OCI-LY1 (cell line): ENCODE measurements around the gene FBXO28.
A peak's percentile ranks its signal among the peaks of the same experiment; 100 is the strongest.

Experiments
- H2AFZ ChIP-seq: fragments of 200-600 bp; sonication (generic), shearing (Covaris generic); 2 replicates; pipeline ENCODE4 v1.6.0; 2014; ENCODE audit warnings: antibody characterized with exemption, mild to moderate bottlenecking, low read length
- H3F3A ChIP-seq: fragments of 200-600 bp; sonication (generic), shearing (Covaris generic); 2 replicates; pipeline ENCODE4 v1.6.0; 2014; ENCODE audit warnings: mild to moderate bottlenecking, antibody characterized with exemption, low read length, moderate library complexity; ENCODE audit not compliant: insufficient read depth
- H3K27ac ChIP-seq: fragments of 200-600 bp; sonication (generic); 2 replicates; pipeline ENCODE4 v1.5.1; 2014; ENCODE audit warnings: low read length, mixed run types, mild to moderate bottlenecking, low read depth; ENCODE audit not compliant: poor library complexity, severe bottlenecking
- H3K27me3 ChIP-seq: fragments of 200-600 bp; sonication (generic); 2 replicates; pipeline ENCODE4 v1.6.0; 2014; ENCODE audit warnings: antibody characterized with exemption, mild to moderate bottlenecking, low read length, moderate library complexity; ENCODE audit not compliant: insufficient read depth
- H3K36me3 ChIP-seq: fragments of 200-600 bp; sonication (generic); 2 replicates; pipeline ENCODE4 v1.6.1; 2014; ENCODE audit warnings: mild to moderate bottlenecking, antibody characterized with exemption, low read length, moderate library complexity, mixed read lengths; ENCODE audit not compliant: insufficient read depth
- H3K4me1 ChIP-seq: fragments of 200-600 bp; sonication (generic); 2 replicates; pipeline ENCODE4 v1.5.1; 2014; ENCODE audit warnings: mild to moderate bottlenecking, low read length, moderate library complexity; ENCODE audit not compliant: insufficient read depth, severe bottlenecking
- H3K4me2 ChIP-seq: fragments of 200-600 bp; sonication (generic), shearing (Covaris generic); 2 replicates; pipeline ENCODE4 v1.6.1; 2014; ENCODE audit warnings: low read length
- H3K4me3 ChIP-seq: fragments of 200-600 bp; sonication (generic); 2 replicates; pipeline ENCODE4 v1.5.1; 2014; ENCODE audit warnings: low read length, low read depth, mild to moderate bottlenecking, mixed read lengths; ENCODE audit not compliant: poor library complexity, severe bottlenecking
- H3K79me2 ChIP-seq: fragments of 200-600 bp; shearing (Covaris generic); 2 replicates; pipeline ENCODE4 v1.6.1; 2016; ENCODE audit warnings: mixed run types, low read length, mixed read lengths; ENCODE audit not compliant: insufficient read depth
- H3K9ac ChIP-seq: fragments of 200-600 bp; sonication (generic), shearing (Covaris generic); 2 replicates; pipeline ENCODE4 v1.6.1; 2014; ENCODE audit warnings: mild to moderate bottlenecking, low read length, mixed read lengths
- H3K9me2 ChIP-seq: fragments of 200-600 bp; sonication (generic), shearing (Covaris generic); 2 replicates; pipeline ENCODE4 v1.6.1; 2014; ENCODE audit warnings: low read depth, mild to moderate bottlenecking, low read length, mixed read lengths
- H3K9me3 ChIP-seq: fragments of 200-600 bp; shearing (Covaris generic); 2 replicates; pipeline ENCODE4 v1.6.1; 2014; ENCODE audit warnings: low read length, mixed read lengths
- H4K20me1 ChIP-seq: fragments of 200-600 bp; sonication (generic), shearing (Covaris generic); 2 replicates; pipeline ENCODE4 v1.6.0; 2016; ENCODE audit warnings: mild to moderate bottlenecking, low read length; ENCODE audit not compliant: insufficient read depth
- CTCF ChIP-seq: fragments of 200-600 bp; sonication (generic), shearing (Covaris generic); IDR thresholded peaks from 2 replicates; pipeline ENCODE4 v1.5.1; 2017; ENCODE audit warnings: mild to moderate bottlenecking, antibody characterized with exemption, low read length, moderate library complexity, mixed read lengths
- EZH2 ChIP-seq: fragments of 200-600 bp; sonication (generic), shearing (Covaris generic); IDR thresholded peaks from 2 replicates; pipeline ENCODE4 v1.8.0; 2017; ENCODE audit warnings: borderline replicate concordance, mixed run types, mild to moderate bottlenecking, antibody characterized with exemption, low read length, moderate library complexity, mixed read lengths

Gene FBXO28

DNA sequence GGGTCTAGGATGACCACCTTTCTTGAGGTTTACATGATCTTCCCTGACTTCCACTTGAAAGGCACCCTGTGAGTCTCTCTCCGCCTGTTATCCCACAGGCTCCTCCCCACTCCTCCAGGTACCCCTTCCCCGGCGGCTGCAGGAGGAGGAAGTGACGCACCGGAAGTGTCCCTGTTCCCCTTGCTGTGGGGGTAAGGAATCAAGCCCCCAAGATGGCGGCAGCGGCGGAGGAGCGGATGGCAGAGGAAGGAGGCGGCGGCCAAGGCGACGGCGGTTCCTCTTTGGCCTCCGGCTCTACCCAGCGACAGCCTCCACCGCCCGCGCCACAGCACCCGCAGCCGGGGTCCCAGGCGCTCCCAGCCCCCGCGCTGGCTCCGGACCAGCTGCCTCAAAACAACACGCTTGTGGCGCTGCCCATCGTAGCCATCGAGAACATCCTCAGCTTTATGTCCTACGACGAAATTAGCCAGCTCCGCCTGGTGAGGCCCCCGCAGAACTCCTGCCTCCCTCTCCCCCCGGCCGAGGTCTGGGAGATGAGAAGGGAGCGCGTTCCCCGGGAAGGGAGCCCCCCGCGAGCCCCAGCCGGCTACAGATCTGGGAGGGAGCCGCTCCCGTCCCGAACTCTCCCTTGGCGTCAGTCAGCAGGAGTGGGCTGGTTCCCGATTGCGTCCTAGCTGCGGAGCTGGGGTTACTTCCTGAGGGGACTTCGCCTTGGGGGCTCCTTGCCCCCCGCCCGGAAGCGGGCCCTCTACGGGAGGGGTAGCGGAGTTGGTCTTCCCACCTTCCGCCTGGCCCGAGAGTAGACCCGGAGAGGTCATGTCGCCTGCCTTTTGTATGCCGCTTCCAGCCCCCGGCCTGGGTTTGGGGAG, at the start of gene FBXO28:
FBXO28 (plus strand) TSS at position 194 of the 869 bp plus-strand sequence; CDS start at position 213, 19 bp downstream.
- H3K9ac ChIP-seq, result peak within 1 kb of the TSS; percentile 91
- peak within 1 kb of the TSS; percentile 58 for H2AFZ ChIP-seq
- H3K4me1 ChIP-seq, result peaks cover 32% of the 10 kb centered on the region
- no peaks in the 10 kb centered on the region for H3K9me3 ChIP-seq
- H3F3A ChIP-seq, result peaks cover 12% of the 10 kb centered on the region; the same call in 1 of the 2 replicates
- H3K4me3 ChIP-seq, result peak within 1 kb of the TSS; percentile 89
- TF ChIP-seq CTCF (no peak), EZH2 (no peak)
- H3K27me3 ChIP-seq, result no peaks in the 10 kb centered on the region
- H3K27ac ChIP-seq, result peak within 1 kb of the TSS; percentile 77
- no peaks in the 10 kb centered on the region for H3K36me3 ChIP-seq
- H4K20me1 ChIP-seq, result no peaks in the 10 kb centered on the region
- H3K4me2 ChIP-seq, result peak within 1 kb of the TSS; percentile 93
- no peaks in the 10 kb centered on the region for H3K9me2 ChIP-seq
- H3K79me2 ChIP-seq, result peaks cover 40% of the 10 kb centered on the region

- Histone ChIP-seq H3K27ac (no peak overlapping the region), H3F3A (no peaks in the 10 kb centered on the region), H3K9me3 (no peaks in the 10 kb centered on the region), H3K36me3 (no peaks in the 10 kb centered on the region), H2AFZ (no peak overlapping the region), H3K27me3 (no peaks in the 10 kb centered on the region), H3K9ac (no peak overlapping the region), H3K4me2 (no peak overlapping the region), H3K79me2 (no peaks in the 10 kb centered on the region), H3K4me3 (no peak overlapping the region), H4K20me1 (no peaks in the 10 kb centered on the region), H3K9me2 (no peaks in the 10 kb centered on the region), H3K4me1 (no peaks in the 10 kb centered on the region)
- TF ChIP-seq CTCF, result no peak
- TF ChIP-seq EZH2, result no peak
These were observed 49.8 kb upstream of the FBXO28 start for GRCh38 chr1:224064150-224064549.

DNA sequence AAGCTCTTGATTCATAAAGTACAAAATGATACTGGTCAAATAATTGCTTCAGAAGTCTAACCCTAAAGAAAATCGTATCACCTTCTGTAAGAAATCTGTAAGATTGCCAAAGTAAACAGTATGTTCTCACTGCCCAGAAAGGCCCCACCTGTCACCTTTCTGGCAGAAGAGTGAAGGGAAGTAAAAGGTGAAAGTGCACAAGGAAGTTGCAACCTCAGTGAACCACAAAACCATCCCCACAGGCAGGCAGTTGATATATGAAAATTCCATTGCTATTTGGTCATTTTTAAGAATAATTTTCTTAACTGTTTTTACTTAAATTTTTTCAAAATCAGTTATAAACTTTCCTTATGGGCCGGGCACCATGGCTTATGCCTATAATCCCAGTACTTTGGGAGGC, 48.5 kb upstream of the FBXO28 start:
- no peaks in the 10 kb centered on the region for H4K20me1 ChIP-seq
- H3K36me3 ChIP-seq, result no peaks in the 10 kb centered on the region
- H3F3A ChIP-seq, result no peaks in the 10 kb centered on the region
- no peak overlapping the region for H3K27ac ChIP-seq
- H3K9ac ChIP-seq, result no peak overlapping the region
- no peak overlapping the region for H3K4me3 ChIP-seq
- H3K9me3 ChIP-seq, result no peaks in the 10 kb centered on the region
- H3K4me2 ChIP-seq, result no peak overlapping the region
- no peaks in the 10 kb centered on the region for H3K79me2 ChIP-seq
- no peak for TF ChIP-seq EZH2
- TF ChIP-seq CTCF, result no peak
- H3K4me1 ChIP-seq, result no peaks in the 10 kb centered on the region
- H2AFZ ChIP-seq, result no peak overlapping the region
- H3K9me2 ChIP-seq, result no peaks in the 10 kb centered on the region
- H3K27me3 ChIP-seq, result no peaks in the 10 kb centered on the region
